Effector CD4-positive, alpha-beta T cell (primary cell): ENCODE measurements around the gene VMAC.

Source experiments
- DNase-seq: peaks from one replicate; pipeline ENCODE4 v3.0.0-alpha.2; 2020

VMAC gene

DNA sequence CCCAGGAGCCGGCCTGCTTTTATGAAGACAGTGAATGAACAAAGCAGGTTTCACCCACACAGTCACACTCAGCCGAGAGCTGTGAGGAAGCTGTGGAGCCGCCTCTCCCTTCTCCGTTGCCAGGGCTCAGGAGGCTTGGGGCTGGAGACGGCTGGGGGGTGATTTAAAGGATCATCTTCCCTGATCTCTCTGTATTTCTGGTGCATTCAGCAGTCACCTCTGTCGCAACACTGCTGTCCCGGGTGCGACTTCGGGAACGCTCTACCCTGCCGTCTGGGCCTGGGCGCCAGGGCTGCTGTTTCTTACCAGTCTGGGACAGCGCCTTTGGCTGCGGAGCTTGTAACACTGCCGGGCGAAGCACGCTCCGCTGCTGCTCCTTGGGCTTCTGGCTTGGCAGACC is 27.5 kb downstream of the VMAC start:
- DNase-seq: no peak

DNA sequence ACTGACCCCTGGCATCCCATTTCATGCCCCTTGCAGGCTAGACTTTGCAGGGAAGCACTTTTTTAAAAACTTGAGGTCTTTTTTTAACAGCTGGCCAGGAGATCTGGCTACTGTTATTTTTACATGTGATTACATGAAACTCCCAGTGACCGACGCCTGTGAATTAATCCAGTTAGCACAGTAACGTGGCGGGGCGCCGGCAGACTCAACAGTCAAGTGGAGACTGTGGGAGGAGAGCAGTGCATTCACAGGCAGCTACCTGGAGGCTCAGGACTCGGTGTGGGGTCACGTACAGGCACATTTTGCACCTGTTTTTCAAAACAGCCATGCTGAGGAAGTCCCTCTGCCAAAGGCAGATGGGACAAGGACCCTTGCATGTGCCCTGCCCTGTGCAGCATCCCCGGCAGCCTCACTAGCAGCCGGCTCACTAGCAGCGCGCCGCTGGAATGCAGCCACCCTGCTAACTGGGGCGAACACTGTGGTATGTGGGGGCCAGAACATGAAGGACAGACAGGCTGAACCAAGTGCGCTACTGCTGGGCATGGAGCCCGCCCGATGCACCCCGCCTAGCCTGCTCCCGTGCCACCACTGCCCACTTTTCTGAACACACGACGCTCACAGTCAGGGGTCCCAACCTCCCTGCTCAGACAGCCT is 28.1 kb downstream of the VMAC start:
- no peak for DNase-seq

DNA sequence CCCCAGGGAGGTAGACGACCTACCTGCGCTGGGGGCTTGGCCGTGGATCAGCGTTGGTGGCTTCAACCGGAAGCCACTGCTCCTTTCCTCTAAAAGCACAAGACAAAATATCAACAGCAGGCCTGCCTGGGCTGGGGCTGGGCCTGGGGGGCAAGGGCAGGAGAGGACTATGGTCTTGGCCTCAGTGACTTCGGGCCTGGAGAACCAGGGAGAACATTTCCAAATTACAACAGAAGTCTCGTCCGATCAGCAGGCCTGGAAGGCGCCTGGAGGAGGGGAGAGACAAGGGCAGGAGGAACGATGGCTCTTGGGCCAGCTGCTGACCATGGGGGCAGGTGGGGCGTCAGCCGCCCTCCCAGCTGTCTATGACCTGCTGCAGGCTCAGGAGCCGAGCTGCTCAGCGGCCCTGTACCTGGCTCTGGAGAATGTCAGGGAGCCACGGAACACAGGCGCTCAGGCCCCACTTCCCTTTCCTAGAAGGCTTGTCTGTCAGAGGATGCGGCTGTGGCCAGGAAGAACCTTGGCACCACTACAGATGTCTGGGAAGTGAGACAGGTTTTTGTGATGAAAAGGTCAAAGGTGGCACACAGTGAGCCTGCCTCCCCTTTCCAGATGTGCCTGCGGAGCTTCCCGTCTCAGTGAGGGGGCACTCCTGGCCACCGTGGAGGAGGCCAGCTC is 28.9 kb downstream of the VMAC start:
- DNase-seq: no peak

DNA sequence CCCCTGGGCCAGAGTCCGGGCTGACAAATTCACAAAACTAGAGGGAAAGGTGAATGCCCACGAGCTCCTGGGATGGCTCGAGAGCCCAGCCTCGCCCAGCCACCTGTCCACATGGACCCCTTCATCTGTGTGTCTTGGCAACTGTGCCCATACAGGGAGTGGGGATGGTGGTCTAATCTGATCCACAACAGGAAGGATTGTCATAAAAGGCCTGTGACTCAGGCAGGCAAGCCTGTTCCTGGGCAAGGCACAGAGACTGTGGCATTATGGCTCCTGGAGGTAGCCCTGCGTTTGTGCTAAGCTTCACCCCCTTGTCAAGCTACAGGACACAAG is 29.4 kb downstream of the VMAC start:
- DNase-seq: no peak

DNA sequence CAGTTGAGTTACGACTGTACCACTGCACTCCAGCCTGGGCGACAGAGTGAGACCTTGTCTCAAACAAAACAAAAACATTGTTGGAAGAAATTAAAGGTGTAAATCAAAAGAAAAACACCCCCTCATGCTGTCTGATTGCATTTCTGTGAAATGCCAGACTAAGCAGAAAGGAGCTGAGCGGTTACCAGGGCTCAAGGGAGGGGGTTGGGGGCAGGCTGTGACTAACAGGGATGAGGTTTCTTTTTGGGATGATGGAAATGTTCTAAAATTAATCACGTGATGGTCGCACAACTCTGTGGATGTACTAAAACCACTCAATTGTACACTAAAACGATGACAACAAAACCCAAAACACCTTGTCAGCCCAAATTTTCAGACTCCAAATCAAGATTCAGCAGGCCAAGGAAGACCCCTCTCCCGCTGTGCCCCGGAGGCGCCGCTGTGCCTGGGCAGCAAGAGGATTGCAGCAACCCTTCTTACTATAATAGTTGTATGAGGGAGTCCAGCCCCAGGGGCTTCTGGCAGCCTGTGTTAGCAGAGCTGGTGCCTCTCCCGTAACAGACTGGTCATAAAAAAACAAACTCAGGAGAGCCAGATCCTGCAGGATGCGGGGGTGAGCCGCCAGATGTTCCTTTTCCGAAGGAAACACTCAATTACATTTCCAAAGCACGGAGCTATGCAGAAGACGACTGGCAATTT is 30.3 kb downstream of the VMAC start:
- DNase-seq: no peak

DNA sequence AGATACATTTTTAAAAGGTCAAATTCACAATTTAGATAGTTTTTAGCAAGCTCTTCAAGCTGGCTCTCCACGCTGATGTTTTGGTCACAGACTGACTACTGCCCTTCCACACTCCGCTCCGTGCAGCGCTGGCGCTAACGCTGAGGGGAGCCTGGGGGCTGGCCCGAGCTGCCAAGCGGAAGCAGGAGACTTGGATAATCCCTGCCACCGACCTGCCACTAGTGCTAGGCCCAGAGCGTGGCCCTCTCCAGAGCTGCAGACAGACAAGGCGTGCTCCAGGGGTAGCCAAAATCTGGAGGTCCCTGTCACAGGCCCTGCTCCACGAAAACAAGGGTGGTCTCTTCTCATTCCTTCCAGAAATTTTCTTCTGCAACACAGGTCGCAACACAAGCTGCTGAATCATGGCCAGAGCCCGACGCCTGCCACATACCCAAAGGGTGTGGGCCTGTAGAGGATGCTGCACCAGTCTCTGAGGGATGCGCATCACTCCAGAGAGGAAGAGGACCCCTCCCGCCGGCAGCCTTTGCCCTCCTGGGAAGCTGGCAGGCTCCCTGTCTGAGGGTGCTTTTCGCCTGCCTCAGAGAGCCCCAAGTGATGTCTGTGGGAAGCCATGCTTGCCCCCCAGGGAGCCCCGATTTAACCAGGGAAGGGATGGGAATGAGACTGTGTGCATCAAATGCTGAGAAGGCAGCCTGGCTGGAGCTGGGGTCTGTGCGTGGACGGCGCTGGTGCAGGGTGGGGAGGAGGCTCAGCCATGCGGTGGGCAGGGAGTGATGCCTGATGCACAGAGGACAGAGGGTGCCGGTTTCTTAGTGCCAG is 31.0 kb downstream of the VMAC start:
- DNase-seq: no peak

DNA sequence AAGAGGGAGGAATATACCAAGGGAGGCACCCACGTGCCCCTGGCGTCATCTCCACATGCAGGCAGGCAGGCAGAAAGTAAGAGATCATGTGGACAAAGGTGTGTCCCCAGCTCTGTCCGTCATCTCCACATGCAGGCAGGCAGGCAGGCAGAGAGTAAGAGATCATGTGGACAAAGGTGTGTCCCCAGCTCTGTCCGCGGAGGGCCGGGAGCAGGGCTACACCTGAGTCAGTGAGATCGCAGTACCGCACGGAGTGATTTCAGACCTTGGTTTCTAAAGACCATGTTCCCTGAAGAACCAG is 31.6 kb downstream of the VMAC start:
- no peak for DNase-seq

DNA sequence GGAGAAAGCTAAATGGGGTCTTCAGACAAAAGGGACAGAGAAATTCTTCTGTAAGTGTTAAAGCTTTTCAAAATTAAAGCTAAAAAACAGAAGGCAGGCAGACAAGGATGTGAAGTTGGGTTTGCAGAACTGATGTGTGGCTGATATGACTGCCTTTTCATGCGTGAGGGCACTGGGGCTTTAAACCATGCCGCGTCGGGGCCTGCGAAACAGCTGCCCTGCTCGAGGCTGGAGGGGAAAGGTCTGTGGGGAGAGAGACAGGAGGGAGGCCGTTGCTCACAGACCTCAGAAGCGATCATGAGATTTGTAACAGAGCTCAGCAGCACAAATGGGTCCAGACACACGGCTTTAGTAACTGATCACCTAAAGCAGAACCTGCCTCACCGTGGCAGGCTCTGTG is 32.9 kb downstream of the VMAC start:
- DNase-seq: no peak

DNA sequence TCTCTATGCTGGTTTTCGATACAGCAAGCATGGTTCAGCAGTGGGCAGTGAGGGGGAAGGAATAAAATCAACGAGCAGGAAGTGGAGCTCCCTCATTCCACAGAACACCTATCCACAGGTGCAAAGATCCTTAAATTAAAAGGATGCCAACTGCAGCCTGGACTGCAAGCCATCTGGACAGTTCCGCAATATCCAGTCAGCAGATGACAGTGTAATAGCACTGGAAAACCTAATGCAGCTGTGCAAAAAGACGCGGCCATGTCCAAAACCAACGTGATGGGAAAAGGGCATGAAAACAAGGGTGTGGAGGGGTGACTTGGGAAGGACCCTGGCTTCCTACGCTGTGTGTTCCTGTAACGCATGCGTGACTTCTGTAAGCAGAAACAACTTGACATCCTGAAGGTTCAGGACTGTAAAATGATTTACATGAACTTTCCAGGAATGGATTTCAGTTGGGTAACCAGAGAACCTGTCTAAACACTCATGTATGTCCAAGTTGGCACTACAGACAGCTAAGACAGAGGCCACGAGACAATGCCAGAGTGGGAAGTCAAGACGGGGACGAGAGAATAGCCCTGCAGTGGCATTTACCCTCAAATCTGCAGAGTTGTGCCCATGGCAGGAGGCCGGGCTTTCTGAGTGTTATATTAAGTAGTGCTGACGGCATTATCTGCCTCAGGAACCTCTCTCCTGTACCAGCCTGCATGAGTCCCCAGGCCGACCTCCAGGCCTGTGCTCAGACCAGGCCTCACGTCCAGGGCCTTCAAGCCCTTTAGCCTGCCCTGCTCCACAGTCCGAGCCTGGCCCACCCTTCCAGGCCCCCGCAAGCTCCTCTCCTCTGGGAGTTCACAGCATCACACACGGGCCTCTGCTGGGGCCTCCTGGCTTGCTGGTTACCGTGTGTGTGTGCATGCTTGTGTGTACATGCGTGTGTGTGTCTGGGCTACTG is 35.9 kb downstream of the VMAC start:
- DNase-seq: no peak

DNA sequence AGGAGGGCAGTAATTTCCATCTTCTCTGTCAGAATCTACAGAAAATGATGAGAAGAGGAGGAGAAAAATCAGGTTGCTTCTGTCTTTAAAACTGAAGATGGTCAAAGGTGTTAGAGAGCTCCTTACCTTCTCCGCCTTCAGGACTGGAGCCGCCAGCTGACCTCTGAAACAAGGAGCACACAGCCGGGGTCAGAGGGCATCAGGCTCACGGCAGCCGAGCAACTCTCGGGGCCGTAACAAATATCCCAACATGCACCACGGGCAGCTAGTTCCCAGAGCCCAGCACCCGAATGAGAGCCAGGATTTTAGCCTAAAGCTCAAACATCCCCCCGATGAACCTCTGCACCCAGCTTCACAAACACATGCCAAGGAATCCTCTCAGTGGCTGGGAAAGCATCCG is 37.0 kb downstream of the VMAC start:
- no peak for DNase-seq

DNA sequence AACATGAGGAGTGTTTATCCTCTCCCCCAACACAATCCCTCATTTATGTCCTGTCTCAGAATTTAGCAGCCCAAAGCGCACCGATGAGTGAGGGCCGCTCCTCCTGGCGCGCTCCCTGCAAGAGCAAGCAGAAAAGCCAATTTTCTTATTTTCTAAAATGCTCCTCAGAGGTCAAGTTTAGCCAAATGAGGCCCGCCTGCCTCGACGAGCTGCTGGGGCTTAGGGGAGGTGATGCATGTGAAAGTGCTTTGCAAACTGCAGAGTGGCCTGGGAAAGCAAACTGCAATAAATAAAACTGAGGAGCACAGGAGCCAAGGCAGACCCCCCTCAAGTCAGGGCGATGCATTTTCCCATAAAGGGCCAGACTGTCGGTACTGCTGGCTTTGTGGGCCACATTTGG is 38.4 kb downstream of the VMAC start:
- no peak for DNase-seq

DNA sequence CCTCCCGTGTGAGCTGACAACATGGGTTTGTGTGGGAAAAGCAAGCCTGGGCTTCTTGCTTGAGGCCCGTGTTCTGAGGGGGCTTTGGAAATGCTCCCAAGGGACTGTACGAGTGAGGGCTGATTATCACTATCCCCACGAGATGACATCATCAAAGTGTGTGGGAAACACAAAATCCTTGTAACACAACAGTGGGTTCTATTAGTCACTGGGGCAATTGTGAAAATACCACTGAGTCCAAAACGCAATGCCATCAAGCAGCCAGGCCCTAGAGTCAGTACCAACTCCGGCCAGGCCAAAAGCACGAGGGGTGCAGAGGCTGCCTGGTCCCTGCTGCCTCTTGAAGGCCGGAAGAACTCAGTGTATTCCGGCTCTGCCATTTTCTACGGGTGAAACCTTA is 39.0 kb downstream of the VMAC start:
- DNase-seq: no peak

DNA sequence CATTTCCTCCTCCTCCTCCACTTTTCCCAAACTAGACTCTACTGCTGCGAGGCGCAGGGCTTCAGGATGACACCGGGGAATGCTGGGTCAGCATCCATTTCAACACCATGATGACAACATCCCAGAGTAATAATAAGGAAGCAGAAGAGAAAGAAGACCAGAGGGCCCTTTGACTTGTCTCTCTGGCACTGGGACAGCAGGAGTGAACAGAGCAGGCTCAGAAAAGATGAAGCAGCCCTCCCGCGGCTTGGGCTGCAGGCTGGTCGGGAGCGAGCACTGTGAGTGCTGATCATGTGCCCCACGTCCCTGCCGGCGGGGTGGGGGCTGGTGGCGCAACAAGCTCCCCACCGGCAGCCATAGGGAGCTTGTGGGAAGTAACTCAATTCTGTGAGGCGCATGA is 42.8 kb downstream of the VMAC start:
- no peak for DNase-seq

DNA sequence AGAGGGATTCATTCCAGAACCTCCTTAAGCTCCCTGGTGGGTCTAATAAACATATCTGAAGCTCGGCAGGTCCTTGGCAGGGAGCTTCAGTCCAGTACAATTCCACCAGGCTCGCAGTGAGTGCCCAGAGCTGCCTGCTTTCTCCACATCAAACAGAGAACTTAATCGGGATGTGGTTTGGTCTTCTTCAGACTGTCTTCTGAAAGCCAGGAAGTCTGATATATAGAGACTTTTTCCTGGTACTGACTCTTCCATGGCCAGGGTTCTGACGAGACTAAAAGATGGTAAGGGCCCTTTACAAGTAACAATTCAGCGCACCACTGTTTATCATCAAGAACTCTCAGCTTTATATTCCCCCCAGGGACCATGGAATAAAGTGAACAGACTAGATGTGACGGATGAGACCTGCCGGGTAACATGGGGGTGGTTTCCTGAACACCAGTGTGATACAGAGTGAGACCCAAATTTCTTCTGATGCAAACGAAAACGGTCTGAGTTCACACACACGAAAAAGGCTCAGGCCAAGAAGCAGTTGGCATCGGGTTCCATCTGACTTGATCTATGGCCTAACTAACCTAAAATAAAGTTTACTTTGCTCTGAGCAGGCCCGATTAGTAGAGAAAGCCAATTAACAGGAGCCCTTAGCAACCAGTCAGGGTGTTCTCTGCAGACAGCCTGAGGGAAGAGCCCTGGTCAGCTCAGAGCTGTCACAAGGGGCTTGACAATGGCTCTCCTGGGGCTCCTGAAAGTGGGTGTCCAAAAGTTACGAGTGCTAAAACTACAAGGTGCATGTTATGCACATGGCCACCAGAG is 44.3 kb downstream of the VMAC start:
- DNase-seq: no peak

DNA sequence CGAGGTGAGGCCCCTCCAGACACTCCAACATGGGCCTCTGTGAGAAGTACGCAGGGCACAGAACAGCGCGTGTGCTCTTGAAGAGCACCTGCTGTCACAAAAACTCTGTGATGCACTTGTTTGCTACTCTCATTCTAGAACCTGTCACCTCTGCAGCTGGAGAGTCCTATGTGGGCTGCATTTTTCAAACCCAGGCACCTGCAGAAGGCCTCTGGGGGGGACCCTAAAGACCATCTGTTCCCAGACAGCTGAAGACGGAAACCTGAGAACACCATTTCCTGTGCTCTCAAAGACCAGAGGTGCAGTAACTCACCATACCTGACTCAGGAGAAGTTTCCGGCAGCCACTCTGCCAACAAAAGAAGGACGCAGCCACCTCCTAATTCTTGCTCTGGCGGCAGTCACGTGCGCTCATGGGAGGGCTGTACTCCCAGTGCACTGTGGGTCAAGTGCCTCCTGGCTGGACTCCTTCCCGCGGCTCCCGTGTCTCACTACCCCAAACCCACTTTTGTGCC is 45.2 kb downstream of the VMAC start:
- peak; percentile 18 for DNase-seq

DNA sequence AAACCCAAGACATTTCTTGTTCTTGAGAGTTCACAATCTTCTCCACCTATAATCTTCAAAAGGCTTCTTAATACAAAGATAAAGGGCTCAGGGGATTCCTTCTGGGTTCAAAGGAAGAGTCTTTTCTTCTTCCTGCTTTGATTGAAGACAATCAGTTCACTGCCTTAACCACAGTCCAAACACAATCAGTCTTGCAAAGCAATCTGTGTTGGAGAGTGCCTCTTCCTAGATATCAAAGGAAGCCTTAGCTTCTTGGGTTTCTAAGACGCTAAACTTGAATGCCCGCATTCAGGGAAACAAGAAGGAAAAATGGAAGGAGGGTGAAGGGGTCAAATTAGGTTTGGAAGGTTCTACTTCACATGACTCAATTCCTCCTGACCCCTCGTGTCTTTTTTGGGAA is 46.1 kb downstream of the VMAC start:
- no peak for DNase-seq

DNA sequence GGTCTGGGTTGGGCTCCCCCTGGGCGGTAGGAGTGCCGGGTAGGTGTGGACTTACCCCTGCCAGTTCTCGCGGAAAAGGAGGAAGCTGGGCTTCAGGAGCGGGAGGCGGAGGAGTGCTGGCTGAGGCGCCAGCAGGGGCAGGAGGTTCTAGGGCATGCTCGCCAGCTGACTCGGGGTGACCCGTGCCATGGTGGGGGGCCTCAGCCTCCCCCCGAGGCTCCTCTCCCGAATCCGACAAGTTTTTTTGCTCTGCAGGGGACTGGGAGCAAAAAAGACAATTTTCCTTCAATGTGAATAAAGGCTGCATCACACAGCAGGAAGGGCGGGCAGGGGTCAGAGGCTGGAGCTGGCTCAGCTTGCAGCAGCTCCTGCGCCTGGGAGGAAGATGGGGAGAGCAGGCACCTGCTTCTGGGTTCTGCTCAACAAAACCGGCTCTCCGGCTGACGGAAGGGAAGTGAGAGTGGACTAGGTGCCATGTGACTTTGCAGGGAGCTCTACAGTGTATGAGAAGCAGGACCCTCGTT is 46.7 kb downstream of the VMAC start:
- DNase-seq: no peak

DNA sequence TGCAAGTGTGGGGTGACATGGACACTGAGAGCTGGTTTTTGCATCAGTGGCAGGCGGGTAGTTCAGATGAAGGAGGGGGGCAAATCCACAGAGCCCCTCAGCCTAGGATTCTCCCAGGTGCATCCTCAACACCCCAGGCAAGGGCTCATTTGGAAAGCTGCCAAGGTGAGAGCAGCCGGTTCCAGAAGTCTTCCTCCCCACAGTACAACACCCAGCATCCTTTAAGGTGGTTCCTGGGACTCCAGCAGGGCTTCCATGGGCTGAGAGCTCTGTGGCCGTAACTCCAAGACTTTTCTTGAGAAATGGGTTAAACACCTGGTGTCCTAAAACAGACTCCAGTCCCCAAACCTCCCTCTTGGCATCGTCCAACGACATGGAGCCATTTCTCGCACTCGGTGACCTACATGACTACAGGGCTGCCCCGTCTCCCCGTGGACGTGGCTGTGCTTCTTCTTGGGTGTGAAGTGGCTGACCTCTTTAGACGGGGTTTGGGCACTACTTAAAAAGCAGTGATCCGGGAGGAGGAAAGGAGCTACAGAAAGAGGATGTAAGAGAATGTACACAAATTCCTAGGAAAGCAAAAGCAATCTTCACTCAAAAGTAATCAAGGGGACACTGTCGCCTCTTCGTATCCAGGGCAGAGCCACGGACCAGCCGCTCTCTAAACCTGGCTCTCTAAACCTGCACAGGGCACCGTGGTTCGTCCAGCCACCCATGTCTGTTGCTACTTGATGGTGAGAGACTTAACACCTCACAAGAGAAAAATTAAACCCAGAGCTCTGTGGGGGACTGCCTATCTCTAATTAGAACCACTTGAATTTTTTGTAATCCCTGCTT is 47.7 kb downstream of the VMAC start:
- no peak for DNase-seq

DNA sequence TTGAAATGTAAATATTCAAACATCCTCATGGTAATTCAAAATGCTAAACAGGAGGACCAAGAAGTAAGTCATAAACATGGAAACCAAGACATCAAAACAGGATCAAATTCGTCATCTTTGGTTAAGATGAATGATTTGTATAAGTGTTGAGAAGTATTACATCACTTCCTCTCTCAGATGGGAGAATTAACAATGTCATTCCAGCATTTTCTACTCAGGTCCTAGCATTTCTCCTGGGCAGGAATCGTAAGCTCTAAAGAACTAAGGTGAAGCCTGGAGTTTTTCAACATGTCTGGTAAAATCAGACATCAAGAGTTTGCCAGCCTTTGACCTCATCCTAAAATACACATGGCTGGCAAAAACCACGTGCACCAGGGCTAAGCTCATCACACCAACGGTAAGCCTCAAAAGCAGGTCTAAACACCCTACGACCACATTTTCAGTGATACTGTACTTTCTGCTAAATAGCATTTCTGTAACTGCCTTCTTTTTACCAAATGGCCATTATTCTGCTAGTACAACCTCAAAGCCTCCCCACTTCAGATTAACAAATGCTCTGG is 48.4 kb downstream of the VMAC start:
- no peak for DNase-seq

DNA sequence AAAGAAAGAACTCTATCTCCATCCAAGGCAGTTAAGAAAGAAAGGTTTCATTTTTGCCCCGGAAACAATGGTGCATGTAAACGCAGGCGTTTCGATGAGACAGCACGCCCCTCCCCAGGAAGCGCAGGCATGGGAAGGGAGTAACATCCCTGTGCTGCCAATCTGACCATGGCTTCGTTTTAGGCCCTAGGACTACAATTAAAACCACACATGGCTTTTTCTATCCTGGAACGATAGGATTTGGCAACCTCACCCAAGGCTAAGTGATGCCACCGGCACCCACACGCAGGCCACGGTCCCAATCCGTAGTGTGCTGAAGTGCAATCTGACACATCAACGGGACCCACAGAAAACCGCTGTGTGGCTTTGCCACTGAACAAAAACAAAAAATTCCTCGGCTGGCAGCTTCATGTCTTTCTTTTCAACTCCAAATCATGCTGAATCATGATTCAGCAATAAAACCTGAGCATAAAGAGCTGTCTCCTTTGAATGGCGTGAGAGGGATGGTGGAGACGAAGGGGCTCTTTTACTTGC is 49.1 kb downstream of the VMAC start:
- DNase-seq: no peak
